ENCODE data around the gene BACH2.

Gene BACH2

DNA sequence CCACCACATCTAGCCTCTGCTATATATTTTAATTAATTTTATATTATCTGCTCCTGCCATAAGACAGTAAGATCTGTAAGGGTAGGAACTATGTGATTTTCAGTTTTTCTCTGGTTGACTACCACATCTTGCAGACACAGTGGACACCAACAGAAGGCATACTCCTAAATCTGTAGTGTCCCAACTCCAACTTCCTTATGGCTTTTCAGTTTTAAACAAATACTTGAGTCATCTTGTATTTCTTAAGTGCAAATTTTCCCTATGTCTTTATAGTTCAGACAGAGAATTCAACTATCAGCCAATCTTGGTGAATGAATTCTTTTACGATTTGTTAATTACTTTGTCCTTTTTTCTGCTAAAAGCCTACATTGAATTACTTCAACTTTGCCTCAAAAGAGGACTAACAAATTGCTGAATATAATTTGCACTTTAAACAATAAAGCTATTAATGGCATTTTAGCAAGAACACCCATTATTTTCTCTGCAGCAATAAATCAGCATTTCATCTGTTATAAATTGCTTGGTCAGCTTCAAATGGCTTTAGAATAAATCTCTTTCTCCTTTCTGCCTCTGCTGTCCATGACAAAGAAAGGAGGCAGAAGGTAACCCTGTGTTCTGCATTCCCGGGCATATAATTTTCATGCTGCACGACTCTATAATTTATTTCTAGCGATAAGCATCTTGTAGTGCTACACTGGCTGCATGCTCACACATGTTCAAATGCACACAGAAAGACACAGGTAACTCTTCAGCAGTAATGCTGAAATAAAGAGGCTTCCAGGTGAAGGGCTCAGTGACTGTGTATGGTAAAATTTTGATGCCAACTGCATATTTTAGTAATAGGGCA, 144.8 kb downstream of the BACH2 start:
- in situ Hi-C loops (cut with MboI; ENCODE audit: low pct_unique_long_range_greater_than_20kb, low sequenced_read_pairs, unreplicated experiment): no loop called here
- no peak for DNase-seq (ENCODE audit: low spot score)
- no peak for TF ChIP-seq CTCF (IDR thresholded peaks at IDR 0.05; ENCODE audit: extremely low read depth, insufficient read depth, missing control alignments)

- in situ Hi-C loops (cut with MboI; ENCODE audit: low pct_unique_long_range_greater_than_20kb, low sequenced_read_pairs, unreplicated experiment): no loop called here
- no peak for DNase-seq (ENCODE audit: low spot score)
- no peak for TF ChIP-seq CTCF (IDR thresholded peaks at IDR 0.05; ENCODE audit: extremely low read depth, insufficient read depth, missing control alignments)
Measured at GRCh38 chr6:90149280-90149679, 147.4 kb downstream of the BACH2 start.

DNA sequence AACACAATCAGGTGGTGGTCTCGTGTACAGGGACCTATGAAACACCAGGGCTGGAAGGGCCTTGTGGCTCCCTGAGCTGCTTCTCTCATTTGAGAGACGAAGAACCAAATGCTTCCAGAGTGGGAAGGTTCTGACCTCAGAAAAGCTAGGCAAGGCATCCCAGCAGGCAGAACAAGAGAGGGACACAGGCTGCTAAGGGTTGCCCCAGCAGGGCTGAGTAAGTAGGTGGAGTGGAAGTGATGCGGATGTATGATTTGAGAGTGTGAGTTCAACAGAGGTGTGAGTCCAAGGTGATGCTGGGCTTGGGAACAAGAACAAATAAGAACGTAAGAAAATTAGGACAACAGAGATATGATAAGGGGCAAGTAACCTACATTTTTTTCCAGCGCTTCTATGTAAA, 147.8 kb downstream of the BACH2 start:
- no peak for TF ChIP-seq CTCF (IDR thresholded peaks at IDR 0.05; ENCODE audit: extremely low read depth, insufficient read depth, missing control alignments)
- no peak for DNase-seq (ENCODE audit: low spot score)
- in situ Hi-C loops (cut with MboI; ENCODE audit: low pct_unique_long_range_greater_than_20kb, low sequenced_read_pairs, unreplicated experiment): no loop called here

DNA sequence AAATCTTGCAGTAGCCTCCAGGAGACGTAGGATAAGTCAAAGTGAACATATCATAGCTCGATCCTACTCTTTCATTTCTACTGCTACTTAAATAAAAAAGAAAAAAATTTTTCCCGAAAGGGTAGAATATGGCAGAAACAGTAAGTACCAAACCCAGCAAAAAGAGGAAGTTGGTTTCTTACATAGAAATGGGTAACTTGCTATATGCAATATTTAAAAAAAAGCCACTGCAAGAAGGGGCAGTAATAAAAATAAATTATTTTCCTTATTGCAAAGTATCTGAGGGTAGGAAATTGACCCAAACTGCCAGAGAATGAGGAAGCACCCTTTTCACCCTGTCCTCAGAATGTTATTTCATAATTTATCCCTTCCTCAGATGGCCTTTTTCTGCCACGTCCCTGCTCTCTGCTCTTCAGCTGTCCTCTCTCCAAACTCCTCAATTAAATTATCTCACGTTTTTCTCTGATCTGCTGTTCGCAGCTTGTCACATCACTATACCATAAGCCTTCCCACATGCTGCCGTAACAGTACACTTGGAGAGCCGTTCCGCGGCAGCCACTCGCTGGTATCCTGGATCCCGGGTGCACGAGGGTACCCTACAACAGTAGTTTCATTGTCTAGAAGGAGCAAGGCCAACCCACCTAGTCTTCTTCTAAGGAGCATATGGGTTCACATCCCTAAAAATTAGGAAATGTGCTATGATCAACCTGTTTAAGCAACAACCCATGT, 149.6 kb downstream of the BACH2 start:
- in situ Hi-C loops (cut with MboI; ENCODE audit: low pct_unique_long_range_greater_than_20kb, low sequenced_read_pairs, unreplicated experiment): no loop called here
- no peak for TF ChIP-seq CTCF (IDR thresholded peaks at IDR 0.05; ENCODE audit: extremely low read depth, insufficient read depth, missing control alignments)
- no peak for DNase-seq (ENCODE audit: low spot score)

GRCh38 chr6:90146024-90146423, 150.6 kb downstream of the BACH2 start:
- in situ Hi-C loops (cut with MboI; ENCODE audit: low pct_unique_long_range_greater_than_20kb, low sequenced_read_pairs, unreplicated experiment): no loop called here
- DNase-seq (ENCODE audit: low spot score): no peak
- TF ChIP-seq CTCF (IDR thresholded peaks at IDR 0.05; ENCODE audit: extremely low read depth, insufficient read depth, missing control alignments): no peak

DNA sequence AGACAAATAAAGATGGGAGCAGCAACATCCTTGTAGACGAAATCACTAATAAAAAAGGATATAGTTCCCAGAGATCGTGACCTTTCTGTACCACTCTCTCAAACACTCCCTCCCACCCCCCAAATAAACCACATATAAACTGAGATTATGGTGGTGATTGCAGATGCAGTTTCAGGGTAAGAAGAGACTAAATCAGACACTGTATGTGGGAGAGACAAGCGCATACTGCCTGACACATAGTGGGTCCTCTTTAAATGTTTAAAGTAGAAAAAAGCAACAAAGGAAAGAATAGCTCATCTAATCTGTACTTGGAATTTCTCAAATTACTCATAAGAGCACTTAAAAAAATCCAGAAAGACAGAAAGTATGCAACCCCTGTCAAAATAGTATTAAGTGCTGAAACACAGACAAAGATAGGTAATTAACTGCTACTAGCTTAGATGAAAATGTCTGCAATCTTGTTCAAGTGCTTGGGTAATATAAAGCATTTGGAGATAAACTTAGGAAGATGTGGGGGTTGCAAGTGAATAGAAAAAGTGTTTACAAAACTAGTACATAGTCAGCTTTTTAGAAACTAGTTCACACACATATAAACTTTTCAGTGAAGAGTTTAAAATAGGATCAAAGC, 151.6 kb downstream of the BACH2 start:
- in situ Hi-C loops (cut with MboI; ENCODE audit: low pct_unique_long_range_greater_than_20kb, low sequenced_read_pairs, unreplicated experiment): no loop called here
- no peak for TF ChIP-seq CTCF (IDR thresholded peaks at IDR 0.05; ENCODE audit: extremely low read depth, insufficient read depth, missing control alignments)

More for the DNA sequence above, 151.6 kb downstream of the BACH2 start:
- no peak for DNase-seq (ENCODE audit: low spot score)

Data from GM13977 (cell line).